Measurements from ENCODE around the gene TOMM40. TPM values are rescaled to one million over a fixed set of nuclear protein-coding genes. Genes with fewer than 3 reads are reported as not detected.
A peak's percentile ranks its signal among the peaks of the same experiment; 100 is the strongest.

TOMM40 gene
- total and polyA plus RNA-seq, 9 of the 15 experiments (the other 6 are each of a cell fraction or from before 2014, with no cell fraction given), result 0.89 to 290 (median 160) TPM

- TF ChIP-seq NR2C1 (IDR thresholded peaks at IDR 0.05), result no peak
- 0 out of 2 replicates have a peak, but pooled peaks have one; percentile 0 for TF ChIP-seq NR2C1 (tag; IDR thresholded peaks at IDR 0.05)
- TF ChIP-seq MYNN (IDR thresholded peaks at IDR 0.05), result no peak
- no peak for TF ChIP-seq MYNN (CRISPR knock-in tag; IDR thresholded peaks at IDR 0.05)
- no peak for TF ChIP-seq UBTF (IDR thresholded peaks at IDR 0.05; ENCODE audit: borderline replicate concordance in 1 of 2, low read depth in 2 of 2, low read length in 2 of 2)
- 0 out of 2 replicates have a peak, but pooled peaks have one; percentile 63 for TF ChIP-seq LARP7 (IDR thresholded peaks at IDR 0.05)
- no peak for TF ChIP-seq NR4A1 (CRISPR knock-in tag; IDR thresholded peaks at IDR 0.05)
- no peak for TF ChIP-seq NR4A1 (tag; IDR thresholded peaks at IDR 0.05)
- peak; percentile 43 to 86 for TF ChIP-seq E2F6 (IDR thresholded peaks at IDR 0.05; ENCODE audit: borderline replicate concordance in 1 of 2, extremely low read depth in 1 of 2, insufficient read depth in 1 of 2, insufficient read length in 1 of 2, low read depth in 1 of 2, low read length in 1 of 2, poor library complexity in 1 of 2, severe bottlenecking in 1 of 2)
- no peak for TF ChIP-seq HNRNPLL (IDR thresholded peaks at IDR 0.05; ENCODE audit: low read depth, low read length, poor library complexity, severe bottlenecking)
- TF ChIP-seq DPF2 (IDR thresholded peaks at IDR 0.05), result peak; percentile 71
- TF ChIP-seq MYC (IDR thresholded peaks at IDR 0.05; ENCODE audit: low read depth, low read length), result peak; percentile 28; the same call in 1 of the 2 replicates
- no peak for TF ChIP-seq MYC (CRISPR knock-in tag; IDR thresholded peaks at IDR 0.05; ENCODE audit: borderline replicate concordance, low read depth)
- peak; percentile 82; the same call in 1 of the 2 replicates for TF ChIP-seq HLTF (IDR thresholded peaks at IDR 0.05)
- TF ChIP-seq GABPB1 (CRISPR knock-in tag; IDR thresholded peaks at IDR 0.05), result 0 out of 2 replicates have a peak, but pooled peaks have one; percentile 29
Measured at GRCh38 chr19:44848036-44848811, 42.8 kb upstream of the TOMM40 start (continued).

Measured in K562 (cell line).